Astrocyte of the cerebellum (primary cell): ENCODE measurements around the gene EBF3.

Experiments used
- DNase-seq: peaks from one replicate; pipeline ENCODE4 v3.0.0-alpha.2; 2011; ENCODE audit warnings: low read depth
- H3K4me3 ChIP-seq: 2 replicates; pipeline ENCODE4 v1.5.1; 2011; ENCODE audit warnings: mild to moderate bottlenecking, low read depth, low read length, moderate library complexity
- in situ Hi-C: cut with HindIII; loops from 2 replicates; pipeline ENCODE4 v1.10.0; 2017; ENCODE audit warnings: low sequenced_read_pairs
- TF ChIP-seq, protein P1 (sequence below): IDR thresholded peaks from 2 replicates; pipeline ENCODE4 v1.5.1; 2012; ENCODE audit warnings: low read length, low read depth, moderate library complexity, mild to moderate bottlenecking; ENCODE audit errors: missing control alignments

Gene EBF3

DNA sequence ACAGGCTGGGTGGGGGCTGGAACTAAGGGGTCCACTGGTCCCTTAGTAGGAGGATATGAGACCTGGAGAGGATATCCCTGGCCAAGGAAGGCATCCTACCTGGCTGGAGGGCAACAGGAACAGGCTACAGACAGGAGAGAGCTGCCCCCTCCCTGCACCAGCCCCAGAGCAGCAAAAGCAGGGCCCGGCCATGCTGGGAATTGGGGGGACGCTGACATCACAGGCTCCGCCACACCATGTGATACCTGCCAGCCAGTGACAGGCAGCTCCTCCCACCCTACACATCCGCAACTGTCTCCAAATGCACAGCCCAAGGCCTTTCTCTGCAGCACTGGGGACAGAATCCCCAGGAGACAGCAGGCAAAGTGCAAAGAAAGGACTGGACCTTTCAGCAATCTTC lies 100.0 kb downstream of the EBF3 start:
- no peak overlapping the region for H3K4me3 ChIP-seq
- in situ Hi-C loops = no loop called here
- no peak for DNase-seq
- TF ChIP-seq, protein P1, sequence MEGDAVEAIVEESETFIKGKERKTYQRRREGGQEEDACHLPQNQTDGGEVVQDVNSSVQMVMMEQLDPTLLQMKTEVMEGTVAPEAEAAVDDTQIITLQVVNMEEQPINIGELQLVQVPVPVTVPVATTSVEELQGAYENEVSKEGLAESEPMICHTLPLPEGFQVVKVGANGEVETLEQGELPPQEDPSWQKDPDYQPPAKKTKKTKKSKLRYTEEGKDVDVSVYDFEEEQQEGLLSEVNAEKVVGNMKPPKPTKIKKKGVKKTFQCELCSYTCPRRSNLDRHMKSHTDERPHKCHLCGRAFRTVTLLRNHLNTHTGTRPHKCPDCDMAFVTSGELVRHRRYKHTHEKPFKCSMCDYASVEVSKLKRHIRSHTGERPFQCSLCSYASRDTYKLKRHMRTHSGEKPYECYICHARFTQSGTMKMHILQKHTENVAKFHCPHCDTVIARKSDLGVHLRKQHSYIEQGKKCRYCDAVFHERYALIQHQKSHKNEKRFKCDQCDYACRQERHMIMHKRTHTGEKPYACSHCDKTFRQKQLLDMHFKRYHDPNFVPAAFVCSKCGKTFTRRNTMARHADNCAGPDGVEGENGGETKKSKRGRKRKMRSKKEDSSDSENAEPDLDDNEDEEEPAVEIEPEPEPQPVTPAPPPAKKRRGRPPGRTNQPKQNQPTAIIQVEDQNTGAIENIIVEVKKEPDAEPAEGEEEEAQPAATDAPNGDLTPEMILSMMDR = no peak

DNA sequence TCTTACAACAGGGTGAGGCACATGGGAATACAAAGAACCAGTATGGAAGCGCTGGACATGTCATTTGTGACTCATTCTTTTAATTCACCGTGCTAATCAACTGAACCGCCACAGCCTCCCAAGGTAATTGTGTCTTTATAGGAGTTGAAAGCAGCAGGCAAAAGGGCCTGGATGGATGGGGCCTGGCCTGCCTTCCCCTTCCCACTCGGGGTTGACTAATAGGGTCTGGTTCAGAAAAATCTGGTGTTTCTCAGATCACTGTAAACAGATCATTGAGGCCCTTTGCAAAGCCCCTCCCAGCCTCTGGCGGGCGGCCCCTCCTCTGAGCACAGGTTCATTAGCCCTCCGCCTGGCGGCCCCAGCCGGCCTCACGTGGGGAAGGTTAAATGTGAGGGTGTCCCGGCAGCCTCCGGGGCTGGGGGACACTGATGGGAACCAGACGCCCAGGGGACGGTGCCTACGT lies 100.8 kb downstream of the EBF3 start:
- TF ChIP-seq, protein P1 = no peak
- DNase-seq = no peak
- in situ Hi-C loops = no loop called here

GRCh38 chr10:129861776-129862531 lies 102.1 kb downstream of the EBF3 start:
- TF ChIP-seq, protein P1 = no peak
- in situ Hi-C loops = no loop called here
- no peak overlapping the region for H3K4me3 ChIP-seq
- no peak for DNase-seq

More for the DNA sequence above, 100.8 kb downstream of the EBF3 start:
- H3K4me3 ChIP-seq = no peak overlapping the region

- TF ChIP-seq, protein P1 = no peak
- H3K4me3 ChIP-seq = no peak overlapping the region
- DNase-seq = no peak
- in situ Hi-C loops = no loop called here
Measured at GRCh38 chr10:129860396-129860795, 103.7 kb downstream of the EBF3 start.

- no peak overlapping the region for H3K4me3 ChIP-seq
- no peak for DNase-seq
- in situ Hi-C loops = no loop called here
- TF ChIP-seq, protein P1 = no peak
Measured at GRCh38 chr10:129859536-129859935, 104.5 kb downstream of the EBF3 start.

GRCh38 chr10:129857242-129857960 lies 106.7 kb downstream of the EBF3 start:
- in situ Hi-C loops = no loop called here
- TF ChIP-seq, protein P1 = no peak
- H3K4me3 ChIP-seq = no peak overlapping the region
- DNase-seq = no peak
